Brain microvascular endothelial cell (primary cell): Measurements from ENCODE around the gene PER3.
A peak's percentile ranks its signal among the peaks of the same experiment; 100 is the strongest.

Experiments used
- DNase-seq: peaks from one replicate; pipeline ENCODE4 v3.0.0-alpha.2; 2020
- H3K27ac ChIP-seq: fragments of 250-450 bp; sonication (Bioruptor Pico); 2 replicates; pipeline ENCODE4 v1.5.1; 2020; ENCODE audit warnings: mild to moderate bottlenecking, moderate library complexity
- H3K27me3 ChIP-seq: fragments of 250-450 bp; sonication (Bioruptor Pico); replicated peaks from 2 replicates; pipeline ENCODE4 v1.5.1; 2020; ENCODE audit warnings: mild to moderate bottlenecking
- H3K36me3 ChIP-seq: fragments of 250-450 bp; sonication (Bioruptor Pico); replicated peaks from 2 replicates; pipeline ENCODE4 v1.5.1; 2020; ENCODE audit warnings: mild to moderate bottlenecking
- H3K4me3 ChIP-seq: 2 replicates; pipeline ENCODE4 v1.5.1; 2011; ENCODE audit warnings: low read depth, mild to moderate bottlenecking, control low read depth, low read length, moderate library complexity
- CTCF ChIP-seq: IDR thresholded peaks from 2 replicates; pipeline ENCODE4 v1.5.1; 2011; ENCODE audit warnings: low read depth, mild to moderate bottlenecking, moderate library complexity, low read length, control low read depth, inconsistent platforms; ENCODE audit errors: missing control alignments
- in situ Hi-C: cut with HindIII; loops from 2 replicates; pipeline ENCODE4 v1.10.0; 2017; ENCODE audit warnings: low sequenced_read_pairs, low pct_ligation_motif_present

The PER3 gene

GRCh38 chr1:7783826-7784491, at the start of gene PER3:
PER3 (plus strand) TSS chr1:7784291; CDS start chr1:7784878, 587 bp downstream.
- no peak for TF ChIP-seq CTCF
- H3K4me3 ChIP-seq: peak within 1 kb of the TSS; percentile 55
- in situ Hi-C loops: no loop called here
- DNase-seq: peak; percentile 89
- no peak within 1 kb of the TSS for H3K27ac ChIP-seq
- no peaks in the 10 kb centered on the region for H3K27me3 ChIP-seq
- H3K36me3 ChIP-seq: peaks cover 7% of the 10 kb centered on the region

- Histone ChIP-seq H3K27me3 (no peaks in the 10 kb centered on the region), H3K36me3 (no peaks in the 10 kb centered on the region), H3K27ac (no peak overlapping the region), H3K4me3 (no peak overlapping the region)
- no peak for DNase-seq
- in situ Hi-C loops: no loop called here
- no peak for TF ChIP-seq CTCF
Measured at GRCh38 chr1:7738044-7738443, 46.0 kb upstream of the PER3 start.

- no peak overlapping the region for H3K27ac ChIP-seq
- no peaks in the 10 kb centered on the region for H3K27me3 ChIP-seq
- in situ Hi-C loops: no loop called here
- TF ChIP-seq CTCF: no peak
- H3K36me3 ChIP-seq: no peaks in the 10 kb centered on the region
- H3K4me3 ChIP-seq: no peak overlapping the region
- no peak for DNase-seq
Measured at GRCh38 chr1:7743346-7743745, 40.7 kb upstream of the PER3 start.

DNA sequence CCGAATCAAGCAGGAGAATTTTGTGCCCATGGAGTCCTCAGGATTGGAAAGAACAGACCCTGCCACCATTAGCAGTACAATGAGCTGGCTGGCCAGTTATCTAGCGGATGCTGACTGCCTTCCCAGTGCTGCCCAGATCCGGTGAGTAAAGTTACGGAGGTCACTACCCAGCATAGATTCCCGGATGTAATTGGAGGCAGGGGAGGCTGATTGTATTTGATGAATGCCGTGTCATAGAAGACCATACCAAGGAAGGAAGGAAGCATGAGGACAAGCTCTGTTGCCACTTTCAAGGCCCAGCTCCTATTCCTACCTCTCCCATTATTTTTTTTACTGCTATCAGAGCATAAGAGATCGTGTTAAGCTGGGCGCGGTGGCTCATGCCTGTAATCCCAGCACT, 39.2 kb upstream of the PER3 start:
- no peak for DNase-seq
- Histone ChIP-seq H3K27me3 (no peaks in the 10 kb centered on the region), H3K4me3 (no peak overlapping the region), H3K36me3 (no peaks in the 10 kb centered on the region), H3K27ac (no peak overlapping the region)
- TF ChIP-seq CTCF: no peak
- in situ Hi-C loops: no loop called here

DNA sequence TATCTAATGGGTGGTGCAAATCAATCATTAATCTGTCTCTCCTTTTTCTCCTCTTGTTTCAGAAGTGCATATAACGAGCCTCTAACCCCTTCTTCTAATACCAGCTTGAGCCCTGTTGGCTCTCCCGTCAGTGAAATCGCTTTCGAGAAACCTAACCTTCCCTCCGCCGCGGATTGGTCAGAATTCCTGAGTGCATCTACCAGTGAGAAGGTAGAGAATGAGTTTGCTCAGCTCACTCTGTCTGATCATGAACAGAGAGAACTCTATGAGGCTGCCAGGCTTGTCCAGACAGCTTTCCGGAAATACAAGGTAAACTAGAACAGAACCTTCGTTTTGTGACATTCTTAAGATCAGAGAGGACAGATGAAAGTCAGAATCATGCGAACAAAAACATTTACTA, 38.3 kb upstream of the PER3 start:
- no peaks in the 10 kb centered on the region for H3K36me3 ChIP-seq
- TF ChIP-seq CTCF: no peak
- H3K4me3 ChIP-seq: no peak overlapping the region
- in situ Hi-C loops: no loop called here
- no peaks in the 10 kb centered on the region for H3K27me3 ChIP-seq
- H3K27ac ChIP-seq: no peak overlapping the region
- DNase-seq: no peak

DNA sequence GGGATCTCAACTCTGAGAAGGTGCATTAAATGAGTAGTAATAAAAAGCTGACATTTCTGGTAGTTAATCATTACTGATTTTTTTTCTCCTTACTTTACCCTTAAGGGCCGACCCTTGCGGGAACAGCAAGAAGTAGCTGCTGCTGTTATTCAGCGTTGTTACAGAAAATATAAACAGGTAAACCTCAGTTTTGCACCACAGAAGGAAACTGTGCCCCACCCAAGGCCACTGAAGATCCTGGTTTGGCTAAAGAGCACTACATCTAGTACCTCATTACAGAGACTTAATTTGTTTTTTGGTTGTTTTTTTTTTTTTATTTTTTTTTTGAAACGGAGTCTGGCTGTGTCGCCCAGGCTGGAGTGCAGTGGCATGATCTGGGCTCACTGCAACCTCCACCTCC, 36.5 kb upstream of the PER3 start:
- Histone ChIP-seq H3K27me3 (no peaks in the 10 kb centered on the region), H3K27ac (no peak overlapping the region), H3K4me3 (no peak overlapping the region), H3K36me3 (no peaks in the 10 kb centered on the region)
- in situ Hi-C loops: no loop called here
- TF ChIP-seq CTCF: no peak
- no peak for DNase-seq
